GM06990 (cell line): ENCODE data around the gene VSX1.

Experiments
- DNase-seq: peaks from one replicate; pipeline ENCODE4 v3.0.0-alpha.2; 2011; ENCODE audit not compliant: insufficient read length; ENCODE audit errors: extremely low read depth
- H3K27me3 ChIP-seq: replicated peaks from 2 replicates; pipeline ENCODE4 v1.6.0; 2011; ENCODE audit warnings: low read length; ENCODE audit not compliant: control insufficient read depth, insufficient read depth
- H3K36me3 ChIP-seq: 2 replicates; pipeline ENCODE4 v1.5.1; 2011; ENCODE audit warnings: low read length; ENCODE audit not compliant: control insufficient read depth, insufficient read depth
- H3K4me3 ChIP-seq: replicated peaks from 2 replicates; pipeline ENCODE4 v1.5.1; 2011; ENCODE audit warnings: low read depth, mild to moderate bottlenecking, control low read depth, low read length
- CTCF ChIP-seq: IDR thresholded peaks from 2 replicates; pipeline ENCODE4 v1.5.1; 2011; ENCODE audit warnings: low read length, control low read depth, mild to moderate bottlenecking, inconsistent platforms; ENCODE audit not compliant: insufficient read depth, poor library complexity, severe bottlenecking

VSX1 gene

GRCh38 chr20:25126204-25127029 is 44.5 kb upstream of the VSX1 start:
- no peak for DNase-seq
- Histone ChIP-seq H3K4me3 (no peak overlapping the region), H3K36me3 (no peaks in the 10 kb centered on the region), H3K27me3 (no peaks in the 10 kb centered on the region)
- TF ChIP-seq CTCF: no peak

GRCh38 chr20:25125636-25126035 is 43.7 kb upstream of the VSX1 start:
- Histone ChIP-seq H3K4me3 (no peak overlapping the region), H3K27me3 (no peaks in the 10 kb centered on the region), H3K36me3 (no peaks in the 10 kb centered on the region)
- DNase-seq: no peak
- no peak for TF ChIP-seq CTCF

- TF ChIP-seq CTCF: no peak
- peaks cover 2% of the 10 kb centered on the region for H3K27me3 ChIP-seq
- no peak for DNase-seq
- H3K36me3 ChIP-seq: no peaks in the 10 kb centered on the region
- H3K4me3 ChIP-seq: no peak overlapping the region
Measured at GRCh38 chr20:25120920-25121319, 39.0 kb upstream of the VSX1 start.

GRCh38 chr20:25120457-25120856 is 38.5 kb upstream of the VSX1 start:
- no peak for TF ChIP-seq CTCF
- H3K27me3 ChIP-seq: peaks cover 2% of the 10 kb centered on the region

GRCh38 chr20:25118529-25118928 is 36.6 kb upstream of the VSX1 start:
- H3K27me3 ChIP-seq: peaks cover 2% of the 10 kb centered on the region
- TF ChIP-seq CTCF: no peak
- no peak for DNase-seq
- no peaks in the 10 kb centered on the region for H3K36me3 ChIP-seq
- H3K4me3 ChIP-seq: no peak overlapping the region

More at GRCh38 chr20:25120457-25120856, 38.5 kb upstream of the VSX1 start:
- no peak for DNase-seq
- Histone ChIP-seq H3K4me3 (no peak overlapping the region), H3K36me3 (no peaks in the 10 kb centered on the region)

GRCh38 chr20:25117990-25118389 is 36.0 kb upstream of the VSX1 start:
- no peak for DNase-seq
- Histone ChIP-seq H3K36me3 (no peaks in the 10 kb centered on the region), H3K4me3 (no peak overlapping the region), H3K27me3 (peaks cover 2% of the 10 kb centered on the region)
- TF ChIP-seq CTCF: no peak
